Prostate gland (tissue), 2 donors: Measurements from ENCODE around the gene CD70. TPM values are rescaled to one million over a fixed set of nuclear protein-coding genes. Genes with fewer than 3 reads are reported as not detected.

Source experiments
- DNase-seq: peaks from one replicate; pipeline ENCODE4 v3.0.0-alpha.2; 2019; ENCODE audit warnings: low spot score
- H3K27ac ChIP-seq, 2 donors: fragments of 200-600 bp; sonication (generic); 2 replicates each; pipeline ENCODE4 v1.5.1; 2017 to 2019
- H3K27me3 ChIP-seq: fragments of 200-600 bp; sonication (generic); replicated peaks from 2 replicates; pipeline ENCODE4 v1.5.1; 2019; ENCODE audit not compliant: insufficient read depth
- H3K36me3 ChIP-seq, 2 donors: fragments of 200-600 bp; sonication (generic); 1 replicate in 1 of 2; 2 replicates in 1 of 2; pipeline versions ENCODE4 v1.5.1 to v1.8.1; 2017 to 2019
- H3K4me1 ChIP-seq: fragments of 200-600 bp; sonication (generic); replicated peaks from 2 replicates; pipeline ENCODE4 v1.5.1; 2019
- H3K4me3 ChIP-seq, 2 donors: fragments of 200-600 bp; sonication (generic); 2 replicates each; pipeline ENCODE4 v1.5.1; 2017 to 2019
- H3K9me3 ChIP-seq: fragments of 200-600 bp; sonication (generic); 2 replicates; pipeline ENCODE4 v1.5.1; 2017
- CTCF ChIP-seq, 4 experiments: fragments of 200-600 bp in 2 of 4; fragments of 450-650 bp in 2 of 4; sonication (generic) in 2 of 4; IDR thresholded peaks; 1 replicate in 3 of 4; 2 replicates in 1 of 4; pipeline ENCODE4 v1.5.1; 2016 to 2019; ENCODE audit warnings: antibody characterized with exemption in 4 of 4, mild to moderate bottlenecking in 2 of 4, moderate library complexity in 2 of 4
- POLR2A ChIP-seq: fragments of 450-650 bp; IDR thresholded peaks from one replicate; pipeline ENCODE4 v1.6.1; 2016; ENCODE audit warnings: antibody characterized with exemption, mild to moderate bottlenecking
- POLR2AphosphoS5 ChIP-seq: sonication (generic); formaldehyde crosslinking; IDR thresholded peaks from one replicate; pipeline ENCODE4 v1.6.1; 2017; ENCODE audit warnings: antibody characterized with exemption
- WGBS: methylation state at CpG from one replicate; pipeline ENCODE4 v1.1.5; 2018; 5-methylcytosine and 5-hydroxymethylcytosine counted together
- intact Hi-C: fragments of 100-400 bp; cut with DNase I; formaldehyde crosslinking; loops from one replicate; pipeline ENCODE4 v1.14.2; 2022
- total RNA-seq, 2 donors: library from RNA; depleted of rRNA; stranded (reverse); fragments of >200 nt; gene quantifications; one replicate each; pipeline ENCODE4 v1.1.0, GENCODE V29; 2016

The CD70 gene
- total RNA-seq, 2 donors from 2014 or later: not detected

DNA sequence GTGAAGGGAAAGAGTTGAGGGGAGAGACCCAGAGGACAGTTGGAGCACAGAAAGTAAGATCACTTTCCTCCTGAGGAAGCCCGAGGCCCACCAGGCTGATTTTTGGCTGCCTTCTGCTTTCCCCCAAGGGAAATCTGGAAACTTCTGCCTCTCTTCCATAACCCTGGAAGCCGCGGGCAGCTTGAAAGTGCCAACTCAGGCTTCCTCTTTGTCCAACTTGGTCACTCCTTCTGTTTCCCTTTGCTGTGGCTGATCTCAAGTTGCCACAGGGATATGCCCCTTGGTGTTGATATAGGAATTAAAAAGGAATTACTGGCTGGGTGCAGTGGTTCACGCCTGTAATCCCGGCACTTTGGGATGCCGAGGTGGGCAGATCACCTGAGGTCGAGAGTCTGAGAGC is 5.7 kb upstream of the CD70 start:
- intact Hi-C loops: no loop called here

GRCh38 chr19:6593651-6594416 is 2.9 kb upstream of the CD70 start:
- intact Hi-C loops: no loop called here
- Histone ChIP-seq H3K27me3 (peaks cover 5% of the 10 kb centered on the region), H3K4me1 (no peaks in the 10 kb centered on the region), H3K36me3 (no peaks in the 10 kb centered on the region), H3K4me3 (no peak overlapping the region), H3K27ac (no peak overlapping the region), H3K9me3 (no peaks in the 10 kb centered on the region)
- TF ChIP-seq CTCF (IDR thresholded peaks at IDR 0.05) (no peak), POLR2AphosphoS5 (no peak), POLR2A (no peak)
- WGBS: 70% methylated on average over 11 of the region's 11 CpGs
- no peak for DNase-seq

More for the DNA sequence above, 5.7 kb upstream of the CD70 start:
- H3K36me3 ChIP-seq: no peaks in the 10 kb centered on the region
- no peaks in the 10 kb centered on the region for H3K9me3 ChIP-seq
- no peaks in the 10 kb centered on the region for H3K27me3 ChIP-seq
- no peak overlapping the region for H3K4me3 ChIP-seq
- no peak overlapping the region for H3K27ac ChIP-seq
- WGBS: 93% methylated on average over 7 of the region's 7 CpGs
- no peak for DNase-seq
- no peaks in the 10 kb centered on the region for H3K4me1 ChIP-seq
- no peak for TF ChIP-seq CTCF (IDR thresholded peaks at IDR 0.05)
- no peak for TF ChIP-seq POLR2A
- no peak for TF ChIP-seq POLR2AphosphoS5

GRCh38 chr19:6590258-6590826 is 608 bp downstream of the CD70 start:
- no peaks in the 10 kb centered on the region for H3K36me3 ChIP-seq
- peaks cover 11% of the 10 kb centered on the region for H3K27me3 ChIP-seq
- 1% methylated on average over 31 of the region's 31 CpGs for WGBS
- H3K27ac ChIP-seq: no peak overlapping the region
- H3K9me3 ChIP-seq: no peaks in the 10 kb centered on the region
- TF ChIP-seq POLR2A (no peak), POLR2AphosphoS5 (no peak), CTCF (IDR thresholded peaks at IDR 0.05) (no peak)
- H3K4me1 ChIP-seq: no peaks in the 10 kb centered on the region
- intact Hi-C loops: no loop called here
- no peak for DNase-seq
- H3K4me3 ChIP-seq: no peak overlapping the region

DNA sequence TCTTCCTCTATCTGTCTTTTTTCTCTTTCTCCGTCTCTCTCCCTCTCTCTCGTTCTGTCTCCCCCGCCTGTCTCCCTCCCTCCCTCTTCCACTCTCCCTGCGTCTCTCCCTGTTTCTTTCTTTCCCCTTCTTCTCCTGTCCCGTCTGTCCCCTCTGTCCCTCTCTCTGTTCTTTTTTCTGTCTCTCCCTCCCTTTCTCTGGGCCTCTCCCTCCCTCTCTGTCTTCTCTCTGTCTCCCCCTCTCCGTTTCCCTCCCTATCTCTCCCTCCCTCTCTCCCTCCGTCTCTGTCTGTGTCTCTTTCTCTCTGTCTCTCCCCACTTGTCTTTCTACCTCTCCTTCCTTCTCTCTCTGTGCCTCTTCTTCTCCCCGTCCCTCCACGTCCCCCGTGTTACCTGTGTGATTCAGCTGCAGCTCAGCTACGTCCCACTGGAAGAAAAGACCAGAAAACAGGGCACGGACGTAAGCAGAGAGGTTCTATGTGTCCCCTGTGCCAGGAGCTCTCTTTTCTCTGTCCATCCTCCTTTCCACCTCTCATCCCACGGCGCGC is 1.2 kb downstream of the CD70 start:
- no peak for TF ChIP-seq POLR2AphosphoS5
- TF ChIP-seq CTCF (IDR thresholded peaks at IDR 0.05): no peak
- TF ChIP-seq POLR2A: no peak
- WGBS: 4% methylated on average over 16 of the region's 16 CpGs

More for the DNA sequence above, 1.2 kb downstream of the CD70 start:
- no peaks in the 10 kb centered on the region for H3K36me3 ChIP-seq
- H3K27me3 ChIP-seq: peaks cover 11% of the 10 kb centered on the region
- DNase-seq: no peak
- intact Hi-C loops: no loop called here
- H3K9me3 ChIP-seq: no peaks in the 10 kb centered on the region
- no peaks in the 10 kb centered on the region for H3K4me1 ChIP-seq
- H3K27ac ChIP-seq: no peak overlapping the region
- no peak overlapping the region for H3K4me3 ChIP-seq
